Skeletal muscle cell (primary cell): Measurements from ENCODE around the gene FRS2.
A peak's percentile ranks its signal among the peaks of the same experiment; 100 is the strongest.

Experiments used
- DNase-seq: peaks from one replicate; pipeline ENCODE4 v3.0.0-alpha.2; 2010; ENCODE audit warnings: low read depth
- H3K4me3 ChIP-seq: 2 replicates; pipeline ENCODE4 v1.5.1; 2011; ENCODE audit warnings: low read depth, mild to moderate bottlenecking, control low read depth, low read length, moderate library complexity

The FRS2 gene

DNA sequence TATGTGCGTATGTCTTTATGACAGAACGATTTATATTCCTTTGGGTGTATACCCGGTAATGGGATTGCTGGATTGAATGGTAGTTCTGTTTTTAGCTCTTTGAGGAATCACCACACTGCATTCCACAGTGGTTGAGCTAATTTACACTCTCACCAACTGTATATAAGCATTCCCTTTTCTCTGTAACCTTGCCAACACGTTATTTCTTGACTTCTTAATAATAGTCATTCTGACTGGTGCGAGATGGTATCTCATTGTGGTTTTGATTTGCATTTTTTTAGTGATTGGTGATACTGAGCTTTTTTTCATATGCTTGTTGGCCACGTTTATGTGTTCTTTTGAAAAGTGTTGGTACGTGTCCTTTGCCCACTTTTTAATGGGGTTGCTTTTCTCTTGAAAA is 49.7 kb downstream of the FRS2 start:
- no peak for DNase-seq
- H3K4me3 ChIP-seq, result no peak overlapping the region

DNA sequence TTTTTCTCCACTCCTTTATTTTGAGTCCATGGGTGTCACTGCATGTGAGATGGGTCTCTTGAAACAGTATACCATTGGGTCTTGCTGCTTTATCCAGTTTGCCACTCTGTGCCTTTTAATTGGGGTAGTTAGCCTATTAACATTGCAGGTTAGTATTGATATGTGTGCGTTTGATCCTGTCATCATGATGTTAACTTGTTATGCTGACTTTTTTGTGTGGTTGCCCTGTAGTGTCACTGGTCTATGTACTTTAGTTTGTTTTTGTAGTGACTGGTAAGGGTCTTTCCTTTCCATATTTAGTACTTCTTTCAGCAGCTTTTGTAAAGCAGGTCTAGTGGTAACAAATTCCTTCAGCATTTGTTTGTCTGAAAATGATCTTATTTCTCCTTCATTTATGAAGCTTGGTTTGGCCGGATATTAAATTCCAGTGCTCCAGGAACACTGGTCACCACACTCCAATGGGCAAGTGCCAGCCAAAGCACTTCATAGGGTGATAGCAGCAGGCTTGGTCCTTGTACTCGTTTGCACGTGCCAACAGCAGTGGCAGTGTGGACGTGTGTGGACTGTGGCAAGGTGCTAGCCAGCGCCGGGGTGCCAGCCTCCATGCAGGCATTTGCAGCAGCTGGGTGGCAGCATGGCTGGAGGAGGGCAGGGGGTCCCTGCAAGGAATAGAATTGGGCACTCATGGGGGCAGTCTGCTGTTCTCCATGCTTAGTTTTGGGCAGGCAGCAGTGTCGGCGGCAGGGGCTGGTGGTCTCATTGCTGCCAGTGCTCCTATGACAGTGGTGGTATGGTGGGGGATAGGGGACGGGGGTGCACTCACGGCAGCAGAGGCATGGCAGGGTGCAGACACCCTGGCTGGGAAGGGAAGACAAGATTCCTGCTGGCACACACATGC is 53.5 kb downstream of the FRS2 start:
- no peak overlapping the region for H3K4me3 ChIP-seq
- no peak for DNase-seq

DNA sequence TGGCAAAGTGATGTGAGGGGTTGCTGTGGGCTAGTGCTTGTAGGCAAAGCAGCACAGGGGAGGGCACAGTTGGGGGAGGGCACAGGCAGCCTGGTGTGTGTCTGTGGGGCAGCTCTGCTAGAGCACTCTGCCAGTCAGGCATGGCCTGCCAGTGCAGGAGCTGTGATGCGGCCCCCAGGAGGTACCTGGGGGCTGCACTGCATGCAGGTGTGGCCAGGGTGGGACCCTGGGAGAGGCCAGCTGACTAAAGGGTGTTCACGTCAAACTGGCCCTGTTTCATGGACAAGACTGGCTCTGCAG is 54.1 kb downstream of the FRS2 start:
- no peak overlapping the region for H3K4me3 ChIP-seq
- no peak for DNase-seq

DNA sequence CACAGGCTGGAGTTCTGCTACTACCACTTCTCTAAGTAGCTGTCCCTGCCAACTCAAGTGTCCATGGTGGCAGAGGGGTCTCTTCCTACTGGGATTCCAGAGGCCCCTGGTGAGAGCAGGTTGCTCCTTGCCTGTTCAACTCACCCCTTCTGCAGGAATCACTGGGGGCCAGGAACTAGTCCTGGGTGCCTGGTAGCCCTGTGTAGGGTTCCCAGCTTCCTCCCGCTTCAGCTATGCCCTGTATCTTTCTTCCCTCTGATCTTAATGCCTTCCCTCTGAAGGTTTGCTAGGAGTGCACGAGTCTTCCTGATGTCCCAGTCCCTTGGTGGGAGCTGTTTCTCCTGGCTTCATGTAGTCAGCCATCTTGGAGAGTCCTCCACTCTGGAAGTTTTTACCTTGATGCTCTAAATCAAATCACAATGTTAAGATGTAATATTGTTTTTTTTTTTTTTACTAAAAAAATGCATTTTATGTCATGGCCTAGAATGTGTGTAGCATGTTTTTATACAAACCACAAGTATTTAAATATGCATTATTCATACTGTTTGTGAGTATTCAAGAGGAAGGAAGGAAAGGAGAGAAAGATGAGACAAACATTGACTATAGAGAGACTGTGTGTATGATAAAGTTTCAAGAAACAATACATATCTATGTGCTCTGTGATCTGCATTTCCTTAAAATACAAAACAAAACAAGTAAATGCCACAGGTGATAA is 54.7 kb downstream of the FRS2 start:
- no peak for DNase-seq
- no peak overlapping the region for H3K4me3 ChIP-seq

DNA sequence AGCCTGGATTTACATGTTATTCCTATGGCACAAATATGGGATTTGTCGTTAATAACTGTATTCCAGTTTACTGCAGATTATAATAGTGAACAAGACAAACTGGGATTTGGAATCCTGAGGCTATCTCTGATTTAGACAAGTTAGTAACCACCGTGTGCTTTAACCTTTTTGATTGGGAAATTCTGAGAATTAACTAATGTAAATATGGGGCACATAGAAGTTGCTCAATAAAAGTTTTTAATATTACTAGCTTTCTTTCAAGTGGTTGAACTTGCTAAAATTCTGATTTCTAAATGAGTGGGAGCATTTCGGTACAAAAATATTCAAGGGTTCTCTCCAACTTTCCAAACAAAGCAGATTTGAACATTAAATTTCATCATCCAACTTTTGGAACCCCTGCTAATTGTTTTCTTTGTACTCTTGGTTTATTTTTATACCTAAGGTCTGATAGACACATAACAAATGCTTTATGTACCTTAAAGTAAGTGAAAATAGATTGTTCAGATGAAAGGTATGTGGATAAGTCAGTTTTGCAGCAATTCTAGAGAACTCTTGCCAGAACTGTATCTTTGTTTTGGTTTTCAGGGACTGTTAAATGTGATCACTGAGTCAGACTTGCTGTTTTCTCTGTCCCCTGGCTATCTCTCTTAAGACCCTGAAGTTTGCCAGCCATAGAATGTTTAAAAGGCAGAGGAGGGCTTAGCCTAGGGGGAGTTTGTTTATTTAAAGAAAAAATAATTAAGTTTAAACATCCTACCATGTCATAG is 57.5 kb downstream of the FRS2 start:
- peak; percentile 76 for DNase-seq
- H3K4me3 ChIP-seq, result no peak overlapping the region

DNA sequence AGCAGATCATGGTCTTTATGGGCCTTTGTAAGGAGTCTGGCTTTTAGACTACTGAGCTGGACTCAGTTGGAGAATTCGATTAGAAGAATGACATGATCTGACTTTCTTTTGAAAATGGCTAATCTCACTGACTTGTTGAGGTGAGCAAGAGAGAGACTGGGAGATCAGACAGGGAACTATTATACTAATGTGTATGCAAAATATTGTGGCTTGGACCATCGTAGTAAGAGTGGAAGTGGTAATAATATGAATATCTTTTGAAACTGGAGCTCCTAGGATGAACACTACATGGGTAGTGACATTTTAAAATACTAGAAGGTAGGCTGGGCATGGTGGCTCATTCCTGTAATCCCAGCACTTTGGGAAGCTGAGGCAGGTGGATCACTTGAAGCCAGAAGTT is 58.8 kb downstream of the FRS2 start:
- H3K4me3 ChIP-seq, result no peak overlapping the region

DNA sequence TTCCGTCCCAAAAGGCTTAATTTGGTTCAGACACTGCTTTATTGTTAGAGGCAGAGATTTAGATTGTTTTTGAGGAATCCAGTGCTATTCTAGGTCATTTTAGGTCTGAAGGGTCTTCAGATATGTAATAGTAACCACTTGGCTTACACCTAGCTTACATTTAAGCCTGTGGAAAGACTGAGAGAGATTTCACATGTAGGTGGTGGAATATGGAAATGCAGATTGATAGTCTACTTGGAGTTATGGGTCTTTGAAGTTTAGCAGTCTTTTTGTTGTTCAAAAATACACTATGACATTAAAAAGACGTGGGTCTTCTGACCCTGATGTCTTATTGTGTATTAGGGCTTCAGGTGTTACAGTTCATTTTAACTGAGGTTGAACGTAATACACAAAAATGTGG is 63.7 kb downstream of the FRS2 start:
- DNase-seq, result no peak
- H3K4me3 ChIP-seq, result no peak overlapping the region

More for the DNA sequence above, 58.8 kb downstream of the FRS2 start:
- no peak for DNase-seq

DNA sequence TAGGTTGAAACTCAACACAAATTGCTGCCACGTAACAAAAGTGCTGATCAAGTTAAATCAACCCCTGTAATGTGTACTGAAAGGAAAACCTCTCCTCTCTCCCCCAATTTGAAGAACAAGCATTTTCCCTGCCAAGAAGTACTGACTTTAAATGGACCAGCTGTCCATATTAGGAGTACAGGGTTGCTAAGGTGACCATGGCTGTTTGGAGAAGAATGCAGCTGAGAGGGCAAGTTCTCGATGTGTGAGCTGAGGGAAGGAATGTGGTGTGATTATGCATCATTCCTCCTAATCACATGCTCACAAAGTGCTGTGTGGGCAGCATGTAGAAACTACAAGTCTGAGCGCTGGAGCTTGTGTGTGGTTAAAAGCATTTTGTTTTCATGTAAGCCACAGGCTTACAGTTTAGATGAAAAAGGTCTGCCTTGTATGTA is 64.2 kb downstream of the FRS2 start:
- peak; percentile 98 for DNase-seq
- no peak overlapping the region for H3K4me3 ChIP-seq

DNA sequence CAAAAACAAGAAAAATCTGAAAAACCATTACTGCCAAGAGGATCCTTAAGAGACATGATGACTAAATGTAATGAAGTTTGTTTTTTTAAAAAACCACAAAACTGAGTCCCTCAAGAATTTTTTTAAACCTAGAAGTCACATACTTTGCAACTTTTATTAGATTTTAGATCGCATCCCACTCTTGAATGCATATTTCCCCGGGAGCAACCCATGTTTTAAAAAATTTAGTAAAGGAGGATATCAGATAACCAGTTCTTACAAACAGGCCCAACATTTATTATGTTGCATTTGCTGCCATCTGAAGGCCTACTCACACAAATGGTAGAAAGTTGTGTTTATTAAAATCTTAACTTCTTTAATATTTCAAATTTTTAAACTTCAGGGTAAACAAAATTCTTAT is 70.8 kb downstream of the FRS2 start:
- DNase-seq, result peak; percentile 37
- H3K4me3 ChIP-seq, result no peak overlapping the region

DNA sequence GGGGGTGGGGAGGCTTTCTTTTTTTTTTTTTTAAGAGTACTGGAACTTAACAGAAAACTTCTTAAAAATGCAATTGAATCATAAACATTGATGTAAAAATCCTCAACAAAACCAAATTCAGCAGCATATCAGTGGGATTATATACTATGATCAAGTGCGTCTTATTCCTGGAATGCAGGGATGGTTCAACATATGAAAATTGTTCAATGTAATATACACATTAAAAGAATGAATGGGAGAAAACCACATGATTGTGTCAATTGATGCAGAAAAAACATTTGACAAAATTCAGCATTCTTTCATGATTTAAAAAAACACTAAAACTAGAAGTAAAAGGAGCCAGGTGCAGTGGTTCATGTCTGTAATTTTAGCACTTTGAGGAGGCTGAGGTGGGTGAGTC is 73.9 kb downstream of the FRS2 start:
- H3K4me3 ChIP-seq, result no peak overlapping the region
- DNase-seq, result no peak

DNA sequence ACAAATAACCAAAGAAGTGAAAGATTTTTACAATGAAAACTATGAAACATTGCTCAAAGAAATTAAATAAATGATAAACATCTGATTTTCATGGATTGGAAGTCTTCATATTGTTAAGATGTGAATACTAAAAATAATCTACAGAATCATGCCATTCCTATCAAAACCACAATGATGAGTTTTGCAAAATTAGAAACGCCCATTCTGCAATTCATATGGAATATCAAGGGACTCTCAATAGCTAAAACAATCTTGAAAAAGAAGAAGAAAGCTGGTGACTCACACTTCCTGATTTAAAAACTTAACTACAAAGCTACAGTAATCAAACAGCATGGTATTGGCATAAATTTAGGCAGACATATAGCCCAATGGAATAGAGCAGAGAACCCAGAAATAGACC is 74.9 kb downstream of the FRS2 start:
- H3K4me3 ChIP-seq, result no peak overlapping the region
- DNase-seq, result no peak

DNA sequence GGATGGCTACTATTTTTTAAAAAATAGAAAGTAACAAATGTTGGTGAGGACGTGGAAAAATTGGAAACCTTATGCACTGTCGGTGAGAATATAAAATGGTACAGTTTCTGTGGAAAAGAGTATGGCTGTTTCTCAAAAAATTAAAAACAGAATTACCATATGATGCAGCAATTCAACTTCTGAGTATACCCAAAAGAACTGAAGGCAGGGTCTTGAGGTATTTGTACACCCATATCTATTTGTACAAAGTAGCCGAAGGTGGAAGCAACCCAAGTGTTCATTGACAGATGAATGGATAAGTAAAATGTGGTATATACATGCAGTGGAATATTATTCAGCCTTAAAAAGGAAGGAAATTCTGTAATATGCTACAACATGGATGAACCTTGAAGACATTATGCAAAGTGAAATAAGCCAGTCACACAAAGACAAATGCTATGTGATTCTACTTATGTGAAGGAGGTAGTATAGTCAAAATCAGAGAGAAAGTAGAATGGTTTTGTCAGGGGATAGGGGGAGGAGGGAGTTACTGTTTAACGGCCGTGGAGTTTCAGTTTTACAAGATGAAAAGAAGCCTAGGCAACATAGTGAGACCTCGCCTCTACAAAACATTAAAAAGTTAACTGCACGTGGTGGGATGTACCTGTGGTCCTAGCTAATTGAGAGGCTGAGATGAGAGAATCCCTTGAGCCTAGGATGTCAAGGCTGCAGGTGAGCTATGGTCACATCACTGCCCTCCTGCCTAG is 76.7 kb downstream of the FRS2 start:
- no peak overlapping the region for H3K4me3 ChIP-seq

DNA sequence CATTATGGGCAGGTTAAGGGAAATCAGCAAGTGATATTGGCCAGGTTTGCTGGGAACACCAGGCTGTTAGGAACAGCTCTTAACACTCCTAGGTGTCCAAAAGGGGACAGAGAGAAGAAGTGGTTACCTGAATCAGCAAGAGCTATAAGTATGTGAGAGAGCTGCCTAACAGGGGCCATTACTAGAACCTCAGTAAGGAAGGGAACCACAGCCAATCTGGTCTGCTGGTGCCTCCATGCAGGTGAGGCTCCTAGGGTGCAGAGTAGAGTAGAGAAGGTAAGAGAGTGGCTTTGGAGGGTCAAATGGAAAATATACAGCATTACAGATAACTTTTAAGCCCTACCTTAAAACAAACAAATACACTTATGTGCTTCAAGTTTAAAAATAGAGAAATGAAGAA is 78.5 kb downstream of the FRS2 start:
- no peak for DNase-seq
- no peak overlapping the region for H3K4me3 ChIP-seq

More for the DNA sequence above, 76.7 kb downstream of the FRS2 start:
- DNase-seq, result no peak

DNA sequence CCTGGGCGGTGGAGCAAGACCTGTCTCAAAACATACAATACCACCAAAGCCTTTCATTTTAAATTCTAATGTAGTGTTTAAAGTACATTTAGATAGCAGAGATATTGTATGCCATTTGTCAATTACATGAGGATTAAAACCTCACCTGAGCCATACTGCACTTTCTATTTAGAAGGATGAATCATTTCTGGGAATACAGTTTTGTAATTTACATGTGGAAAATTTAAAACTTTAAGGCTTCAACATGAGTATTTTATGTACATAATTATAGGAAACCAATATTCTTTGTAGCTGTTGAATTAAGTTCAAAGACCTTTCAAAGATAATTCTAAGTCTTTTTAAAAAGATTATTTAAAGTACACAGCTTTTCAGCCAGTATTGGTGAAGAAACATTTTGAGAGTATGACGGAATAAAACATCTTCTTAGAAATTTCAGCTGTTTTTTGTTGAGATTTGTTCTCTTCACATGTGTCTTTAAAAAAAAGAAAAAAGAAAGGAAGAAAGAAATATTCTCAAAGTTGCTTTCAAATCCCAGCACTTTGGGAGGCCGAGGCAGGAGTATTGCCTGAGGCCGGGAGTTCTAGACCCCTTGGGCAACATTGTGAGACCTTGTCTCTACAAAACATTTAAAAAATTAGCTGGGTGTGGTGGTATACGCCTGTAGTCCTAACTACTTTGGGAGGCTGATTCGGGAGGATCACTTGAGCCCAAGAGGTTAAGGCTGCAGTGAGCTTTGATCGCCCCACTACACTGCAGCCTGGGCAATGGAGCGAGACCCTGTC is 80.6 kb downstream of the FRS2 start:
- H3K4me3 ChIP-seq, result no peak overlapping the region
- no peak for DNase-seq

DNA sequence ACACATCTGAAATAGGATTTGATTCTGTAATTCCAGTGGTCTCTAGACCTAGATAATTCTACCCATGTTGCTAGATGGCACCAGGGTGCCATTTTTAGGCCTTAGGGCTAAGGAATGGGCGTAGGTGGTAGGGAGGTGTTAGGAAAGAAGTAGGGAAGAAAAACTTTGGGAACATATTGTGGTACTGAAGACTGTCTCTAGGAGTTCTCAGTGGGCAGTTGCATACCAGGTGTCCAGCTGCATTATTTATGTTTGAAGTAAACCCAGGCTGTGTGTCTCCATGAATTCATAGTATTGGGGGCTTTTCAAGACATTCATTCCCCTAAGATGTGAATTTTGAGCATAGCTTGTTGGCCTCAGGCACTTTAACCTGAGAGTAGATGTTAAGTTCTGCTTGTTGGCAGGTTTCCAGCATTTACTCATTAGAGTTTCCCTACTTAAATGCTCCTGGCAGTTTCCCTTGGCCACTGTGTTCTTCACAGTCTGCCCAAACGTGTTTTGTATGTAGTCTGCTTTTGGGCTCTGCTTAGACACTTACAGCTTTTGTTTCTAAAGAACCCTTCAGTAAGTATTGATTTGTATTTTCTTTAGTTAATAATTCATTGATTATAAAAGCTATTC is 83.5 kb downstream of the FRS2 start:
- peak; percentile 25 for DNase-seq

DNA sequence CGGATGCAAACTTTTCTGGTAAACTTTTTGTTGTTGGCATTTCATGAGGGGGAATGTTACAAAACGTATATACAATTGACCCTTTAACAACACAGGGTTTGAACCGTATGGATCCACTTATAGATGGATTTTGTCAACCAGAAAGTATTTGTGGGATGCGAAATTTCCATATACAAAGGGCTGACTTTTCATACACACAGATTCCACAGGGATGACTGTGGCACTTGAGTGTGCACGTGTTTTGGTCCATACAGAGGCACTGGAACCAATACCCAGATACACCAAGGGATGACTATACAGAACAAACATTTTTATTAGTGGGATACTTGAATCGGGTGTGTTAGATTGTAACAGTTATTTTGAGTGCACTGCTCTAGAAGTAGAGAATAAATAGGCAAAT is 85.3 kb downstream of the FRS2 start:
- DNase-seq, result peak; percentile 63
- H3K4me3 ChIP-seq, result no peak overlapping the region

More for the DNA sequence above, 83.5 kb downstream of the FRS2 start:
- no peak overlapping the region for H3K4me3 ChIP-seq

DNA sequence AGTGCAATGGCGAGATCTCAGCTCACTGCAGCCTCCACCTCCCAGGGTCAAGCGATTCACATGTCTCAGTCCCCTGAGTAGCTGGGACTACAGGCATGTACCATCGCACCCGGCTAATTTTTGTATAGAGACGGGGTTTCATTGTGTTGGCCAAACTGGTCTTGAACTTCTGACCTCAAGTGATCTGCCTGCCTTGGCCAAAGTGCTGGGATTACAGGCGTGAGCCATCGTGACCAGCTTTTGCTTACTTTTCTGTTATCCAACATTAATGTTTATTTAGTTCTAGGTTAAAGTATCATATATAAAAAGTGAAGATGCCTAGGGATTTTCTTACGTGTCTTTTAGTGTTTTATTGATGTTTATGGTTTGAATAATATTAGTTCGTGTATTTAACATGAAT is 86.2 kb downstream of the FRS2 start:
- DNase-seq, result no peak
- no peak overlapping the region for H3K4me3 ChIP-seq

DNA sequence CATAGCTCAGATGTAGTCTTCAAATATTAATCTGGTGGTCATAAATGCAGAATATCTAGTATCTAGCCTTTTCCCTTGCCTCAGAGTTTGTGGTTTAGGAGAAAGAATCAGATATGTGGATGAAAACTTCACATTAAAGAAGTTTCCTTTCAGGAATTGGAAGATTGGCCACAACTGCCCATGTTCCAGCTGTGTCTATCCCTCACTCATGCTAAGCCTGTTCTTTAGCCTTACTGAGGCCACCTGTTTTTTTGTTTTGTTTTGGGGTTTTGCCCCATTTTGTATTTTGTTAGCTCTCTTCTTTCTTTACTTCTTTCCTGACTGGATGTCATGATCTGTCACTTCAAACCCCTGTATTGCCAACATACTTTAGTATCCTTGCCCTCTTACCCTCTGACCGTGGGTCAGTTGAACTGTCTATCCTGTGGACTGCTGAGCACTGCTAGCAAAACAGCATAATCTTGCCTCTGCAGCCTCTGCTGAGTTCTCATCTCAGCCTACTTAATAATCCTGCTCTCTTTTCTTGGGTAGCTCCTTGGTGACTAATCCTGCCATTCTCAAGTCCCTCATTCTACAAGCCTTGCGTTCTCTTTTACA is 93.1 kb downstream of the FRS2 start:
- no peak overlapping the region for H3K4me3 ChIP-seq
- DNase-seq, result no peak
